Measurements from ENCODE around the gene LRRC2. TPM values are rescaled to one million over a fixed set of nuclear protein-coding genes. Genes with fewer than 3 reads are reported as not detected.

LRRC2 gene
- total and polyA plus RNA-seq, 4 donors = 1.4 to 4.6 (median 2.9) TPM

- WGBS (ENCODE audit: insufficient coverage) = 94% methylated on average over 4 of the region's 5 CpGs
- no peaks in the 10 kb centered on the region for H3K27me3 ChIP-seq (ENCODE audit: control insufficient read depth, insufficient read depth, low read length)
- no peak overlapping the region for H3K4me3 ChIP-seq (ENCODE audit: low read depth, low read length)
- H3K9me3 ChIP-seq (ENCODE audit: control insufficient read depth, insufficient read depth, low read length) = no peaks in the 10 kb centered on the region
- no peak for DNase-seq (ENCODE audit: low read depth in 4 of 6, low spot score in 6 of 6)
- H3K36me3 ChIP-seq (ENCODE audit: control insufficient read depth, insufficient read depth, low read length) = no peaks in the 10 kb centered on the region
- H3K27ac ChIP-seq (ENCODE audit: low read depth, low read length) = no peak overlapping the region
- H3K4me1 ChIP-seq (ENCODE audit: control insufficient read depth, insufficient read depth, low read length) = no peaks in the 10 kb centered on the region
Observed at GRCh38 chr3:46479021-46479420, 87.1 kb downstream of the LRRC2 start.

GRCh38 chr3:46478341-46478740, 87.8 kb downstream of the LRRC2 start:
- no peaks in the 10 kb centered on the region for H3K36me3 ChIP-seq (ENCODE audit: control insufficient read depth, insufficient read depth, low read length)
- no peaks in the 10 kb centered on the region for H3K27me3 ChIP-seq (ENCODE audit: control insufficient read depth, insufficient read depth, low read length)
- DNase-seq (ENCODE audit: low read depth in 4 of 6, low spot score in 6 of 6) = no peak
- no peak overlapping the region for H3K4me3 ChIP-seq (ENCODE audit: low read depth, low read length)
- no peak overlapping the region for H3K27ac ChIP-seq (ENCODE audit: low read depth, low read length)
- no peaks in the 10 kb centered on the region for H3K4me1 ChIP-seq (ENCODE audit: control insufficient read depth, insufficient read depth, low read length)
- H3K9me3 ChIP-seq (ENCODE audit: control insufficient read depth, insufficient read depth, low read length) = no peaks in the 10 kb centered on the region
- 84% methylated on average over 4 of the region's 5 CpGs for whole genome bisulfite sequencing (ENCODE audit: insufficient coverage)

- Histone ChIP-seq H3K27me3 (ENCODE audit: control insufficient read depth, insufficient read depth, low read length) (no peaks in the 10 kb centered on the region), H3K27ac (ENCODE audit: low read depth, low read length) (no peak overlapping the region), H3K36me3 (ENCODE audit: control insufficient read depth, insufficient read depth, low read length) (no peaks in the 10 kb centered on the region), H3K9me3 (ENCODE audit: control insufficient read depth, insufficient read depth, low read length) (no peaks in the 10 kb centered on the region), H3K4me3 (ENCODE audit: low read depth, low read length) (no peak overlapping the region), H3K4me1 (ENCODE audit: control insufficient read depth, insufficient read depth, low read length) (no peaks in the 10 kb centered on the region)
- WGBS (ENCODE audit: insufficient coverage) = 77% methylated on average over 5 of the region's 6 CpGs
- DNase-seq (ENCODE audit: low read depth in 4 of 6, low spot score in 6 of 6) = no peak
Observed at GRCh38 chr3:46477756-46478155, 88.3 kb downstream of the LRRC2 start.

DNA sequence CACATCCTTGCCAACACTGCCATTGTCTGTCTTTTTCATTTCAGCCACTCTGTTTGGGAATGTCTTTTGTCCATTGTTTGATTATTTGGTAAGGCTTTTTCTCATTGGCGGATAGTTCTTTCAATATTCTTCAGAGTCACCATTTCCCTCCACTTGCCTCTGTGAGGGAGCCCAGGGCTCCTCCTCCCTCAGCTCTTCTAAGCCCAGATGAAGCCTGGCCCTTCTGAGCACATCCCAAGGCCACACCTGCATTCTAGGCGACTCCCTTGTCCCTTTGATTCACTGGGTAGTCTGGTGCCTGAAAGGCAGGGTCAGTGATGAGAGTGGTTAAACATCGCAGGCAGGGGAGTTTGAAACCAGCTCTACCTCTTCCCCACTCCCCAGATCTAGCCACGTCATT, 89.0 kb downstream of the LRRC2 start:
- H3K4me1 ChIP-seq (ENCODE audit: control insufficient read depth, insufficient read depth, low read length) = no peaks in the 10 kb centered on the region
- H3K27me3 ChIP-seq (ENCODE audit: control insufficient read depth, insufficient read depth, low read length) = no peaks in the 10 kb centered on the region
- no CpG with 5 or more reads among the region's 4 CpGs for WGBS (ENCODE audit: insufficient coverage)
- no peak overlapping the region for H3K27ac ChIP-seq (ENCODE audit: low read depth, low read length)
- DNase-seq (ENCODE audit: low read depth in 4 of 6, low spot score in 6 of 6) = no peak
- H3K36me3 ChIP-seq (ENCODE audit: control insufficient read depth, insufficient read depth, low read length) = no peaks in the 10 kb centered on the region
- H3K9me3 ChIP-seq (ENCODE audit: control insufficient read depth, insufficient read depth, low read length) = no peaks in the 10 kb centered on the region
- no peak overlapping the region for H3K4me3 ChIP-seq (ENCODE audit: low read depth, low read length)

DNA sequence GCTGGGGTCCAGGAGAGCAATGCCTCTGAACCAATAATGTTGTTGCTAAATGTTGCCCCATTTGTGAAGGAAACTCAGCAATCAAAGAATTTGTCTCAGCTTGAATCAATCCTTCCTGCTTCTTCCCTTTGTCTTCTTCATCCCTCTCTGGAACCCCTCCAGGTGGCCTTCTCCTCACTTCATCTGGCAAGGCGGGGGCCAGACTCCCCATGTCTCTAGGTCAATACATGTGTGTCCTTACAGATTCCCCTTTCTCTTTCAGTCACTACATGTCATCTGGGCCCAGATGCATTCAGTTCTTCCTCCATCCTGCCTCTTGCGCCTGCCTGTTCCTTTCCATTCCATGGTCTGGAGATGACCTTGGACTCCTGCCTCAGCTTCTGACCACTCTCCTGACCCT, 93.4 kb downstream of the LRRC2 start:
- no peak for DNase-seq (ENCODE audit: low read depth in 4 of 6, low spot score in 6 of 6)
- no peaks in the 10 kb centered on the region for H3K4me1 ChIP-seq (ENCODE audit: control insufficient read depth, insufficient read depth, low read length)
- H3K27ac ChIP-seq (ENCODE audit: low read depth, low read length) = no peak overlapping the region
- no peak overlapping the region for H3K4me3 ChIP-seq (ENCODE audit: low read depth, low read length)
- WGBS (ENCODE audit: insufficient coverage) = 80% methylated on average over 2 of the region's 2 CpGs
- H3K36me3 ChIP-seq (ENCODE audit: control insufficient read depth, insufficient read depth, low read length) = no peaks in the 10 kb centered on the region
- no peaks in the 10 kb centered on the region for H3K9me3 ChIP-seq (ENCODE audit: control insufficient read depth, insufficient read depth, low read length)
- no peaks in the 10 kb centered on the region for H3K27me3 ChIP-seq (ENCODE audit: control insufficient read depth, insufficient read depth, low read length)

- H3K36me3 ChIP-seq (ENCODE audit: control insufficient read depth, insufficient read depth, low read length) = no peaks in the 10 kb centered on the region
- no peak for DNase-seq (ENCODE audit: low read depth in 4 of 6, low spot score in 6 of 6)
- WGBS (ENCODE audit: insufficient coverage) = no CpG with 5 or more reads among the region's 5 CpGs
- no peak overlapping the region for H3K4me3 ChIP-seq (ENCODE audit: low read depth, low read length)
- H3K27me3 ChIP-seq (ENCODE audit: control insufficient read depth, insufficient read depth, low read length) = no peaks in the 10 kb centered on the region
- H3K4me1 ChIP-seq (ENCODE audit: control insufficient read depth, insufficient read depth, low read length) = no peaks in the 10 kb centered on the region
- no peaks in the 10 kb centered on the region for H3K9me3 ChIP-seq (ENCODE audit: control insufficient read depth, insufficient read depth, low read length)
- H3K27ac ChIP-seq (ENCODE audit: low read depth, low read length) = no peak overlapping the region
Observed at GRCh38 chr3:46471371-46471914, 94.7 kb downstream of the LRRC2 start.

DNA sequence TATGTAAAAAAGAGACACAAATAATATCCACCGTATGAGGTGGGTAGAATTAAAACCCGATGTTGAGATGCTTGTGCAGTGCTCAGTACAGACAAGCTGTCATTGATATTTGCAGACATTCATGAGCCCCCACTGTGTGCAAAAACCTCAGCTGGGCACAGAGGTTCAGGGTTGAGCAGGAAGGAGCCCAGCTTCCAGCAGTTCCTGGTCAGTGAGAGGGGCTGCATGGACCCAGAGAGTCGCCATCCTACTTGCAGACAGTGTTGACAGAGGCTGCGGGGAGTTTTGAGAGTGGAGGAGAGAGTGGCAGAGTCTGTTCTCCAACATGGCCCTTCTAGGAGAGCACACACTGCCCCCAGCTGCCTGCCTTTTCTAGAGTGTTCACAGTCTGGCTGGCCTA, 95.3 kb downstream of the LRRC2 start:
- no peak for DNase-seq (ENCODE audit: low read depth in 4 of 6, low spot score in 6 of 6)
- H3K27ac ChIP-seq (ENCODE audit: low read depth, low read length) = no peak overlapping the region
- no peaks in the 10 kb centered on the region for H3K4me1 ChIP-seq (ENCODE audit: control insufficient read depth, insufficient read depth, low read length)
- H3K9me3 ChIP-seq (ENCODE audit: control insufficient read depth, insufficient read depth, low read length) = no peaks in the 10 kb centered on the region
- no peak overlapping the region for H3K4me3 ChIP-seq (ENCODE audit: low read depth, low read length)
- WGBS (ENCODE audit: insufficient coverage) = 89% methylated on average over 4 of the region's 4 CpGs
- no peaks in the 10 kb centered on the region for H3K36me3 ChIP-seq (ENCODE audit: control insufficient read depth, insufficient read depth, low read length)
- no peaks in the 10 kb centered on the region for H3K27me3 ChIP-seq (ENCODE audit: control insufficient read depth, insufficient read depth, low read length)

- WGBS (ENCODE audit: insufficient coverage) = 42% methylated on average over 3 of the region's 3 CpGs
- Histone ChIP-seq H3K9me3 (ENCODE audit: control insufficient read depth, insufficient read depth, low read length) (no peaks in the 10 kb centered on the region), H3K36me3 (ENCODE audit: control insufficient read depth, insufficient read depth, low read length) (no peaks in the 10 kb centered on the region), H3K27me3 (ENCODE audit: control insufficient read depth, insufficient read depth, low read length) (peaks cover 6% of the 10 kb centered on the region), H3K27ac (ENCODE audit: low read depth, low read length) (no peak overlapping the region), H3K4me3 (ENCODE audit: low read depth, low read length) (no peak overlapping the region), H3K4me1 (ENCODE audit: control insufficient read depth, insufficient read depth, low read length) (peaks cover 2% of the 10 kb centered on the region)
- no peak for DNase-seq (ENCODE audit: low read depth in 4 of 6, low spot score in 6 of 6)
Observed at GRCh38 chr3:46469680-46470357, 96.3 kb downstream of the LRRC2 start.

- H3K27me3 ChIP-seq (ENCODE audit: control insufficient read depth, insufficient read depth, low read length) = peaks cover 14% of the 10 kb centered on the region
- peaks cover 8% of the 10 kb centered on the region for H3K4me1 ChIP-seq (ENCODE audit: control insufficient read depth, insufficient read depth, low read length)
- WGBS (ENCODE audit: insufficient coverage) = 98% methylated on average over 3 of the region's 6 CpGs
- no peaks in the 10 kb centered on the region for H3K36me3 ChIP-seq (ENCODE audit: control insufficient read depth, insufficient read depth, low read length)
- H3K9me3 ChIP-seq (ENCODE audit: control insufficient read depth, insufficient read depth, low read length) = no peaks in the 10 kb centered on the region
- no peak overlapping the region for H3K4me3 ChIP-seq (ENCODE audit: low read depth, low read length)
- no peak for DNase-seq (ENCODE audit: low read depth in 4 of 6, low spot score in 6 of 6)
- no peak overlapping the region for H3K27ac ChIP-seq (ENCODE audit: low read depth, low read length)
Observed at GRCh38 chr3:46468753-46469600, 97.1 kb downstream of the LRRC2 start.
